Loucy (cell line): Measurements from ENCODE around the gene ADAMTS4.

Source experiments
- CTCF ChIP-seq: fragments of 200-600 bp; sonication (generic); conservative IDR thresholded peaks from 2 replicates; pipeline ENCODE4 v1.5.1; 2014; ENCODE audit warnings: mild to moderate bottlenecking, antibody characterized with exemption, low read length
- EZH2phosphoT487 ChIP-seq: fragments of 200-600 bp; IDR thresholded peaks from 2 replicates; pipeline ENCODE4 v1.6.1; 2018; ENCODE audit warnings: antibody characterized with exemption, mild to moderate bottlenecking, moderate library complexity, borderline replicate concordance

GRCh38 chr1:161226759-161227158, 27.9 kb upstream of the ADAMTS4 start:
- TF ChIP-seq CTCF (no peak), EZH2phosphoT487 (no peak)
